ENCODE measurements around the gene BBS7. TPM values are rescaled to one million over a fixed set of nuclear protein-coding genes. Genes with fewer than 3 reads are reported as not detected.

The BBS7 gene
- total RNA-seq, 4 donors from 2014 or later = 6.3 to 18.0 (median 13.7) TPM

GRCh38 chr4:121829511-121829910 is 40.8 kb downstream of the BBS7 start:
- no peak overlapping the region for H3K4me3 ChIP-seq
- 78% methylated on average over 5 of the region's 5 CpGs for WGBS
- peaks cover 60% of the 10 kb centered on the region for H3K36me3 ChIP-seq
- H3K9me3 ChIP-seq = no peaks in the 10 kb centered on the region
- DNase-seq (ENCODE audit: low spot score in 2 of 2) = no peak
- no peaks in the 10 kb centered on the region for H3K27me3 ChIP-seq
- H3K27ac ChIP-seq = no peak overlapping the region
- TF ChIP-seq POLR2AphosphoS5 (IDR thresholded peaks at IDR 0.05) (no peak), POLR2A (IDR thresholded peaks at IDR 0.05) (no peak), CTCF (IDR thresholded peaks at IDR 0.05) (no peak), EP300 (IDR thresholded peaks at IDR 0.05) (no peak)
- peaks cover 2% of the 10 kb centered on the region for H3K4me1 ChIP-seq

DNA sequence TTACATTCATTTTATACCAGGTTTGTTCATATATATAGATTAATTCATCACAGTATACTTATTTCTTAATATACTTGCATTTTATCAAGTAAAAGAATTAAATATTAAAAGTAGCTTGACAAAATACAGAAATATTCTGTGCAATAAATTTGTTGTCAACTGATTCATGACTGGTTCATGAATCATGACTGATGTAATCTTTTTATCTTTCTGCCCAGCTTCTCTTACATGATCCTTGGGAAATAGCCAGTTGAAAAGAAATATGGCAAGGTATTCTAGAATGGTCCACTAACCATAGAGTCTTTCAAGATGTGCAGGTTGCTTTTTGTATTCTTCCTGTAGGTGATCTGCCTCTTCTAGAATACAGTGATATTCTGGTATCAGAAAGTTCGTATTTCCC is 42.4 kb downstream of the BBS7 start:
- no peaks in the 10 kb centered on the region for H3K9me3 ChIP-seq
- TF ChIP-seq POLR2AphosphoS5 (IDR thresholded peaks at IDR 0.05) (no peak), EP300 (IDR thresholded peaks at IDR 0.05) (no peak), CTCF (IDR thresholded peaks at IDR 0.05) (no peak), POLR2A (IDR thresholded peaks at IDR 0.05) (no peak)
- H3K36me3 ChIP-seq = peaks cover 45% of the 10 kb centered on the region
- no peak overlapping the region for H3K4me3 ChIP-seq
- 85% methylated on average over 1 of the region's 1 CpG for WGBS
- H3K4me1 ChIP-seq = peaks cover 13% of the 10 kb centered on the region
- H3K27me3 ChIP-seq = no peaks in the 10 kb centered on the region
- no peak for DNase-seq (ENCODE audit: low spot score in 2 of 2)
- no peak overlapping the region for H3K27ac ChIP-seq

DNA sequence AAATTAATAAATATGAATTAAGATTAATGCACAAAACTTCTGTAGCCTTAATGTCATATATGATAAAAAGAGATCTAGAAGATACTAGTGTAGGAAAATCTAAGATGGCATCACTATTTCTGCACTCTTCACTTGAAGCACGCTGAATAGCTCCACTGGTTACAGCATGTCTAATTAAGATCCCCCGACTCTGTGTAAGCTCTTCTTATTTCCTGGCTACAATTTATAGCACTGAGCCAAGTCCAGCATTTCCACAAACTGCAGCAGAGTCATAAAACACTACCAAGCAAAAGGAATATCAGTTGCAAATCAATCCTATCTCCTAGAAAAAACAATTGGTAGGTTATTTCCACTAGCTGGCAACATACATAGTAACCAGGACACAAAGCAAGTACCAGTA is 45.3 kb downstream of the BBS7 start:
- Histone ChIP-seq H3K36me3 (peaks cover 19% of the 10 kb centered on the region), H3K27me3 (no peaks in the 10 kb centered on the region), H3K9me3 (no peaks in the 10 kb centered on the region), H3K4me1 (peaks cover 15% of the 10 kb centered on the region), H3K27ac (no peak overlapping the region), H3K4me3 (no peak overlapping the region)
- TF ChIP-seq CTCF (IDR thresholded peaks at IDR 0.05) (no peak), POLR2A (IDR thresholded peaks at IDR 0.05) (no peak), POLR2AphosphoS5 (IDR thresholded peaks at IDR 0.05) (no peak), EP300 (IDR thresholded peaks at IDR 0.05) (no peak)
- 23% methylated on average over 2 of the region's 2 CpGs for WGBS
- no peak for DNase-seq (ENCODE audit: low spot score in 2 of 2)

GRCh38 chr4:121824171-121824527 is 46.1 kb downstream of the BBS7 start:
- DNase-seq (ENCODE audit: low spot score in 2 of 2) = no peak
- Histone ChIP-seq H3K4me1 (peaks cover 15% of the 10 kb centered on the region), H3K4me3 (peak overlapping the region; percentile 89)

More at GRCh38 chr4:121824171-121824527, 46.1 kb downstream of the BBS7 start:
- Histone ChIP-seq H3K27me3 (no peaks in the 10 kb centered on the region), H3K36me3 (peaks cover 11% of the 10 kb centered on the region), H3K27ac (peak overlapping the region; percentile 82), H3K9me3 (no peaks in the 10 kb centered on the region)
- no peak for TF ChIP-seq EP300 (IDR thresholded peaks at IDR 0.05)
- no peak for TF ChIP-seq POLR2A (IDR thresholded peaks at IDR 0.05)
- TF ChIP-seq CTCF (IDR thresholded peaks at IDR 0.05) = no peak
- TF ChIP-seq POLR2AphosphoS5 (IDR thresholded peaks at IDR 0.05) = no peak
- 3% methylated on average over 8 of the region's 8 CpGs for WGBS
